Lower lobe of right lung (tissue), 2 donors: ENCODE data around the gene SUPT6H. TPM values are rescaled to one million over a fixed set of nuclear protein-coding genes. Genes with fewer than 3 reads are reported as not detected.
"Not testable (repeated sequence)": the region's sequence is repeated elsewhere in the genome, so short reads cannot be mapped to it uniquely, and the experiment has no call there.

Source experiments
- ATAC-seq, 2 donors: fragments of 200-7000 bp; cut with Tn5 transposase; one replicate each; pipeline ENCODE4 v1.9.1; 2020 to 2022; ENCODE audit warnings: mild to moderate bottlenecking in 2 of 2, moderate library complexity in 2 of 2
- DNase-seq: peaks from one replicate; pipeline ENCODE4 v3.0.0-alpha.2; 2020
- H3K27ac ChIP-seq: fragments of 200-600 bp; one replicate; pipeline ENCODE4 v1.8.0; 2022
- H3K27me3 ChIP-seq: fragments of 200-600 bp; one replicate; pipeline ENCODE4 v1.8.0; 2022; ENCODE audit warnings: low read depth
- H3K36me3 ChIP-seq: fragments of 200-600 bp; one replicate; pipeline ENCODE4 v1.8.0; 2022; ENCODE audit warnings: mild to moderate bottlenecking
- H3K4me1 ChIP-seq: fragments of 200-600 bp; one replicate; pipeline ENCODE4 v1.8.0; 2022
- H3K4me3 ChIP-seq: fragments of 200-600 bp; one replicate; pipeline ENCODE4 v1.8.0; 2022; ENCODE audit warnings: mild to moderate bottlenecking
- H3K9me3 ChIP-seq: fragments of 200-600 bp; one replicate; pipeline ENCODE4 v1.8.0; 2022
- intact Hi-C: fragments of 100-400 bp; cut with DNase I; formaldehyde crosslinking; loops from one replicate; pipeline ENCODE4 v1.11.0; 2022
- total RNA-seq: library from RNA; stranded (reverse); fragmentation: NEBNext Ultra II Directional; extraction: Animal tissue kit (Norgen Biotek cat#: 25700); gene quantifications from one replicate; pipeline ENCODE4 v1.2.1, GENCODE V29; 2021
- TF ChIP-seq, protein P1 (sequence below): fragments of 200-600 bp; IDR thresholded peaks from one replicate; pipeline ENCODE4 v1.8.0; 2022; ENCODE audit warnings: antibody characterized with exemption, mild to moderate bottlenecking
- donor health status: DM: no; HTN: yes; CAD: no; lungs with severe emphysema.

Gene SUPT6H
- total RNA-seq, 1 donor from 2014 or later, result 60.3 TPM

DNA sequence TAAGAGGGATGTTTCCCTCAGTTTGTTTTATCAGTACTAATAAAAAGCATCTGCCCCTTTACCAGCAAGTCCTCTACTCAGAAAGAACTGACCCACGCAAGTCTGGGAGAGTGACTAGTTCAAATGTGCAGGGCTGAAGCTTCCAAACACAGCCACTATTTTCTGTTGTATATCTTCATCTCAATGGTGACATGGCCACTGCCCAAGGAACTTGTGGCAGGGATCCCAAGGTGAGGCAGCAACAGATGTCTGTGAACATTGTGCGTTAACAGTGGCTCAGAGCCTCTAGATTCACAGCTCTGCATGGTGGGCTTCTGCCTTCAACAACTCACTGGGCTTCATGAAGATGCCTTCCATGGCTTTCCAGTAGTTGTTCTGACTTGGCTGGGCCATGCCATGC lies 13.3 kb upstream of the SUPT6H start:
- Histone ChIP-seq H3K36me3 (peaks cover 54% of the 10 kb centered on the region), H3K4me3 (no peak overlapping the region), H3K27me3 (no peaks in the 10 kb centered on the region), H3K9me3 (no peaks in the 10 kb centered on the region), H3K27ac (no peak overlapping the region), H3K4me1 (peaks cover 26% of the 10 kb centered on the region)
- DNase-seq (no peak), ATAC-seq (no peak)
- TF ChIP-seq, protein P1, sequence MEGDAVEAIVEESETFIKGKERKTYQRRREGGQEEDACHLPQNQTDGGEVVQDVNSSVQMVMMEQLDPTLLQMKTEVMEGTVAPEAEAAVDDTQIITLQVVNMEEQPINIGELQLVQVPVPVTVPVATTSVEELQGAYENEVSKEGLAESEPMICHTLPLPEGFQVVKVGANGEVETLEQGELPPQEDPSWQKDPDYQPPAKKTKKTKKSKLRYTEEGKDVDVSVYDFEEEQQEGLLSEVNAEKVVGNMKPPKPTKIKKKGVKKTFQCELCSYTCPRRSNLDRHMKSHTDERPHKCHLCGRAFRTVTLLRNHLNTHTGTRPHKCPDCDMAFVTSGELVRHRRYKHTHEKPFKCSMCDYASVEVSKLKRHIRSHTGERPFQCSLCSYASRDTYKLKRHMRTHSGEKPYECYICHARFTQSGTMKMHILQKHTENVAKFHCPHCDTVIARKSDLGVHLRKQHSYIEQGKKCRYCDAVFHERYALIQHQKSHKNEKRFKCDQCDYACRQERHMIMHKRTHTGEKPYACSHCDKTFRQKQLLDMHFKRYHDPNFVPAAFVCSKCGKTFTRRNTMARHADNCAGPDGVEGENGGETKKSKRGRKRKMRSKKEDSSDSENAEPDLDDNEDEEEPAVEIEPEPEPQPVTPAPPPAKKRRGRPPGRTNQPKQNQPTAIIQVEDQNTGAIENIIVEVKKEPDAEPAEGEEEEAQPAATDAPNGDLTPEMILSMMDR, result no peak
- intact Hi-C loops, result no loop called here

GRCh38 chr17:28655160-28655559 lies 6.8 kb upstream of the SUPT6H start:
- ATAC-seq, result no peak
- Histone ChIP-seq H3K27me3 (no peaks in the 10 kb centered on the region), H3K9me3 (no peaks in the 10 kb centered on the region), H3K4me3 (no peak overlapping the region), H3K36me3 (peaks cover 80% of the 10 kb centered on the region), H3K4me1 (peaks cover 2% of the 10 kb centered on the region), H3K27ac (no peak overlapping the region)
- no peak for DNase-seq
- TF ChIP-seq, protein P1, result no peak
- intact Hi-C loops, result no loop called here

GRCh38 chr17:28657756-28658155 lies 4.2 kb upstream of the SUPT6H start:
- Histone ChIP-seq H3K36me3 (peaks cover 55% of the 10 kb centered on the region), H3K27me3 (no peaks in the 10 kb centered on the region), H3K4me3 (no peak overlapping the region), H3K27ac (no peak overlapping the region), H3K4me1 (peaks cover 18% of the 10 kb centered on the region), H3K9me3 (no peaks in the 10 kb centered on the region)
- no peak for DNase-seq
- TF ChIP-seq, protein P1, result no peak
- no peak for ATAC-seq
- intact Hi-C loops, result no loop called here

DNA sequence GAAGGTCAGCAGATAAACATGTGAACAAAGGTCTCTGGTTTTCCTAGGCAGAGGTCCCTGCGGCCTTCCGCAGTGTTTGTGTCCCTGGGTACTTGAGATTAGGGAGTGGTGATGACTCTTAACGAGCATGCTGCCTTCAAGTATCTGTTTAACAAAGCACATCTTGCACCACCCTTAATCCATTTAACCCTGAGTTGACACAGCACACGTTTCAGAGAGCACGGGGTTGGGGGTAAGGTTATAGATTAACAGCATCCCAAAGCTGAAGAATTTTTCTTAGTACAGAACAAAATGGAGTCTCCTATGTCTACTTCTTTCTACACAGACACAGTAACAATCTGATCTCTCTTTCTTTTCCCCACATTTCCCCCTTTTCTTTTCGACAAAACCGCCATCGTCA lies 3.7 kb upstream of the SUPT6H start:
- DNase-seq, H3K27ac ChIP-seq, H3K9me3 ChIP-seq, H3K27me3 ChIP-seq, intact Hi-C loops, ATAC-seq, H3K4me3 ChIP-seq: not testable (repeated sequence)
- Histone ChIP-seq H3K4me1 (peaks cover 24% of the 10 kb centered on the region), H3K36me3 (peaks cover 49% of the 10 kb centered on the region)

- peaks cover 43% of the 10 kb centered on the region for H3K36me3 ChIP-seq
- H3K4me3 ChIP-seq, H3K9me3 ChIP-seq, DNase-seq, H3K27ac ChIP-seq, ATAC-seq, H3K27me3 ChIP-seq, intact Hi-C loops: not testable (repeated sequence)
- H3K4me1 ChIP-seq, result peaks cover 29% of the 10 kb centered on the region
These were observed 3.1 kb upstream of the SUPT6H start for GRCh38 chr17:28658766-28659496.

DNA sequence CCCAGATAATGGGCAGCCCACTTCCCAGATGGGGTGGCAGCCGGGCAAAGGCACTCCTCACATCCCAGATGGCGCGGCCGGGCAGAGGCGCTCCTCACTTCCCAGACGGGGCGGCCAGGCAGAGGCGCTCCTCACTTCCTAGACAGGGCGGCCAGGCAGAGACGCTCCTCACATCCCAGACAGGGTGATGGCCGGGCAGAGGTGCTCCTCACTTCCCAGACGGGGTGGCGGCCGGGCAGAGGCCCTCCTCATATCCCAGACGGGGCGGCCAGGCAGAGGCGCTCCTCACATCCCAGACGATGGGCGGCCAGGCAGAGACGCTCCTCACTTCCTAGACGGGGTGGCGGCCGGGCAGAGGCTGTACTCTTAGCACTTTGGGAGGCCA lies 2.5 kb upstream of the SUPT6H start:
- ATAC-seq, DNase-seq: not testable (repeated sequence)
- H3K36me3 ChIP-seq, result peaks cover 38% of the 10 kb centered on the region

DNA sequence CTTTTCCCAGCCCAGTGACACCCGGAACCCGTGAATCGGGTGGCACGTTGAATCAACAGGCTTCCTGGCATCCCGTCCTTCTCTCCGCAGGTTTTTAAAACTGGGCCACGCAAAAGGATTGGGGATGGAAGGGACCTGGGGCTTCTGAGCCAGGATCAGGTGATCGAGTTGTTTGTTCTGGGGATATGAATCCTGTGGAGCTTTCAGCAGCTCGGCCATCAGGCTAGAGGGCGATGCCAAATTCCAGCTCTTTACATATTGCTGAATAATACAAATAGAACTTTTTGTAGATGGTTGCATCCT lies 473 bp downstream of the SUPT6H start:
- Histone ChIP-seq H3K4me1 (peaks cover 40% of the 10 kb centered on the region), H3K4me3 (peak overlapping the region; percentile 83), H3K9me3 (no peaks in the 10 kb centered on the region), H3K27me3 (no peaks in the 10 kb centered on the region), H3K27ac (peak overlapping the region; percentile 97), H3K36me3 (peaks cover 25% of the 10 kb centered on the region)
- no peak for DNase-seq
- intact Hi-C loops, result no loop called here
- TF ChIP-seq, protein P1, result no peak
- peak in 1 of 2 donors; percentile 10 for ATAC-seq

More for the DNA sequence above, 2.5 kb upstream of the SUPT6H start:
- H3K27ac ChIP-seq, intact Hi-C loops, H3K9me3 ChIP-seq, H3K4me3 ChIP-seq, H3K27me3 ChIP-seq: not testable (repeated sequence)
- H3K4me1 ChIP-seq, result peaks cover 34% of the 10 kb centered on the region
